Esophagus squamous epithelium (tissue), 4 donors: ENCODE measurements around the gene ZNF319.

Experiments used
- POLR2A ChIP-seq, 4 donors: fragments of 450-650 bp; IDR thresholded peaks; one replicate each; pipeline ENCODE4 v1.6.1; 2017; ENCODE audit warnings: antibody characterized with exemption in 4 of 4, mild to moderate bottlenecking in 4 of 4, moderate library complexity in 3 of 4
- TF ChIP-seq, protein P1 (sequence below), 6 experiments: fragments of 450-650 bp in 4 of 6; fragments of 200-600 bp in 2 of 6; sonication (generic) in 2 of 6; IDR thresholded peaks; one replicate each; pipeline ENCODE4 v1.5.1; 2016 to 2019; ENCODE audit warnings: antibody characterized with exemption in 6 of 6, mild to moderate bottlenecking in 4 of 6, moderate library complexity in 4 of 6

DNA sequence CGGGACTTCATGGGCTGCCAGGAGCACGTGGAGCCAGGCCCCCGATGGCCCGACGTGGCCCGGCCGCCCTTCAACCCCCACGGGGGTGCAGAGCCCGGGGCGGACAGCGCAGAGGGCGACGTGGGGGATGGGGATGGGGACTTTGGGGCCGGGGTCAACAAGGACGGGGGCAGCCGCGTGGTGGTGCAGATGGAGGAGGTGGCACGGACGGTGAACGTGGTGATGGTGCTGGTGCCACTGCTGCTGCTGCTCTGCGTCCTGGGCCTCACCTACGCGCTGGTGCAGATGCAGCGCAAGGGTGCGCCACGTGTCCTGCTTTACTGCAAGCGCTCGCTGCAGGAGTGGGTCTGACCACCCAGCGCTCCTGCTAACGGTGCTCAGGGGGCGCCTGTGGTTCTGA lies 44.6 kb upstream of the ZNF319 start:
- TF ChIP-seq, protein P1, sequence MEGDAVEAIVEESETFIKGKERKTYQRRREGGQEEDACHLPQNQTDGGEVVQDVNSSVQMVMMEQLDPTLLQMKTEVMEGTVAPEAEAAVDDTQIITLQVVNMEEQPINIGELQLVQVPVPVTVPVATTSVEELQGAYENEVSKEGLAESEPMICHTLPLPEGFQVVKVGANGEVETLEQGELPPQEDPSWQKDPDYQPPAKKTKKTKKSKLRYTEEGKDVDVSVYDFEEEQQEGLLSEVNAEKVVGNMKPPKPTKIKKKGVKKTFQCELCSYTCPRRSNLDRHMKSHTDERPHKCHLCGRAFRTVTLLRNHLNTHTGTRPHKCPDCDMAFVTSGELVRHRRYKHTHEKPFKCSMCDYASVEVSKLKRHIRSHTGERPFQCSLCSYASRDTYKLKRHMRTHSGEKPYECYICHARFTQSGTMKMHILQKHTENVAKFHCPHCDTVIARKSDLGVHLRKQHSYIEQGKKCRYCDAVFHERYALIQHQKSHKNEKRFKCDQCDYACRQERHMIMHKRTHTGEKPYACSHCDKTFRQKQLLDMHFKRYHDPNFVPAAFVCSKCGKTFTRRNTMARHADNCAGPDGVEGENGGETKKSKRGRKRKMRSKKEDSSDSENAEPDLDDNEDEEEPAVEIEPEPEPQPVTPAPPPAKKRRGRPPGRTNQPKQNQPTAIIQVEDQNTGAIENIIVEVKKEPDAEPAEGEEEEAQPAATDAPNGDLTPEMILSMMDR (IDR thresholded peaks at IDR 0.05): no peak
- TF ChIP-seq POLR2A (IDR thresholded peaks at IDR 0.05): no peak
